PC-3 (cell line): Measurements from ENCODE around the gene CARTPT.

Experiments used
- EZH2 ChIP-seq: fragments of 300-600 bp; sonication (generic); IDR thresholded peaks from one replicate; pipeline ENCODE4 v1.6.1; 2017; ENCODE audit warnings: antibody characterized with exemption, mild to moderate bottlenecking, low read length; ENCODE audit not compliant: unreplicated experiment
- EZH2phosphoT487 ChIP-seq: fragments of 300-600 bp; sonication (generic); IDR thresholded peaks from 2 replicates; pipeline ENCODE4 v1.6.1; 2018; ENCODE audit warnings: mild to moderate bottlenecking, antibody characterized with exemption, low read length, borderline replicate concordance
- TF ChIP-seq, protein P1 (sequence below): fragments of 300-600 bp; sonication (generic); conservative IDR thresholded peaks from 2 replicates; pipeline ENCODE4 v1.5.1; 2017; ENCODE audit warnings: antibody characterized with exemption, low read depth, mild to moderate bottlenecking, low read length

DNA sequence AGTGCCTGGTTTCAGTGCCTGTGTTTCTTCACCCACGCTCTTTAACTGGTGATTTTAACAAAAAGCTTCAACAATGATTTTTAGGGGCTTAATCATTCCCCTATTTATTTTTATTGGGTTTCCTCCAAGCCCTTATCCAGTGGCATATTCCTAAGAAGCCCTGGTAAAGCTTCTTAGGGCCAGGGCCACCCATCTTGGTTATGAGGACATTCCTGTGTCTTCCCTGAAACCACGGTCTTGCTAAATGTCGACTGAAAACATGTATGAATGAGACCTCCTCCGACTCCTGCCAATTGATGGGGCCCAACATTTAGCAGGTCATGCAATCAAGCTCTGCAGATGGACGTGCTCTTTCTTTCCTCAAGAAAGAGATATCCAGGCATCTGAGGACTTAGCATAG, 13.7 kb upstream of the CARTPT start:
- TF ChIP-seq, protein P1, sequence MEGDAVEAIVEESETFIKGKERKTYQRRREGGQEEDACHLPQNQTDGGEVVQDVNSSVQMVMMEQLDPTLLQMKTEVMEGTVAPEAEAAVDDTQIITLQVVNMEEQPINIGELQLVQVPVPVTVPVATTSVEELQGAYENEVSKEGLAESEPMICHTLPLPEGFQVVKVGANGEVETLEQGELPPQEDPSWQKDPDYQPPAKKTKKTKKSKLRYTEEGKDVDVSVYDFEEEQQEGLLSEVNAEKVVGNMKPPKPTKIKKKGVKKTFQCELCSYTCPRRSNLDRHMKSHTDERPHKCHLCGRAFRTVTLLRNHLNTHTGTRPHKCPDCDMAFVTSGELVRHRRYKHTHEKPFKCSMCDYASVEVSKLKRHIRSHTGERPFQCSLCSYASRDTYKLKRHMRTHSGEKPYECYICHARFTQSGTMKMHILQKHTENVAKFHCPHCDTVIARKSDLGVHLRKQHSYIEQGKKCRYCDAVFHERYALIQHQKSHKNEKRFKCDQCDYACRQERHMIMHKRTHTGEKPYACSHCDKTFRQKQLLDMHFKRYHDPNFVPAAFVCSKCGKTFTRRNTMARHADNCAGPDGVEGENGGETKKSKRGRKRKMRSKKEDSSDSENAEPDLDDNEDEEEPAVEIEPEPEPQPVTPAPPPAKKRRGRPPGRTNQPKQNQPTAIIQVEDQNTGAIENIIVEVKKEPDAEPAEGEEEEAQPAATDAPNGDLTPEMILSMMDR, result no peak
- no peak for TF ChIP-seq EZH2phosphoT487
- no peak for TF ChIP-seq EZH2
